Activated CD4-positive, alpha-beta T cell treated with anti-CD3 and anti-CD28 coated beads, Interleukin-2, Interleukin-4, amounts not matched to agents 100 ng/mL and 50 ng/mL, durations not matched to agents 16 hours and 8 hours (primary cell): ENCODE results near the gene GSG1L2.
A peak's percentile ranks its signal among the peaks of the same experiment; 100 is the strongest.
"Not testable (repeated sequence)": the region's sequence is repeated elsewhere in the genome, so short reads cannot be mapped to it uniquely, and the experiment has no call there.

Experiments
- DNase-seq: peaks from one replicate; pipeline ENCODE4 v3.0.0-alpha.2; 2020; ENCODE audit warnings: low spot score

The GSG1L2 gene

DNA sequence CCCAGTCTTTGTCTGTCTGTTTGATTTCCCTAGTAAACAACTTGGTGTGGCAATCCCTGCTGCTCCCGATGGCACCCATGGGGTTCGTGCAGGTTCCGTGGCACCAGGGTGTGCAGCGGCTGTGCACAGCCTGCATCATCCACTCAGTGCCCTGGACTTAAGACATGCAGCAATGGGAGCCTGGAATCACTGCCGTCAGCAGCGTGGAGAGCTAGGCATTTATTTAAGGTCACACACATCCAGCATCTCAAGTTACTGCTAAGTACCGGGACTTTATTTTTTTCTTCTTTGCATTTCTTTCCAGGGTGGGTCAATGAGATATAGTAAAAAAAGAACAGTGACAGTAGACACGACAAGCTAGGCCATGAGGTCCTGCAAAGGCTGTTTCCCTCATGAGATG lies 33.3 kb downstream of the GSG1L2 start:
- no peak for DNase-seq

DNA sequence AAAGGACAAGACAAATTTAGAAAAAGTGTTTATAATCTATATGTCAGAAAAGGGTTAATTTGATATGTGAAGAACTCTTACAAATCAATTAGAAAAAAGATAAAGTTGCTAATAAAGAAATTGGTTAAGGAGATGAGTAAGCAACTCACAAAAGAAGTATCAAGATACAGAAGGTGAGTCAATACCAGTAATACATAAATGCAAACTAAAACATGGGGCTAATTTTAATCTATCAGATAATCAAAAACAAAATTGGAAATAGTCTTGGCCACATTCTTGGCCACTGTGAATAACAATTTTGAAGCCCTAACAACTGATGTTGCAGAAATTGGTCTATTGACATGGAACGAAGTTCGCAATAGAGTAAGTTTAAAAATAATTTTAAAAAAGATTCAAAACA lies 37.3 kb downstream of the GSG1L2 start:
- no peak for DNase-seq

DNA sequence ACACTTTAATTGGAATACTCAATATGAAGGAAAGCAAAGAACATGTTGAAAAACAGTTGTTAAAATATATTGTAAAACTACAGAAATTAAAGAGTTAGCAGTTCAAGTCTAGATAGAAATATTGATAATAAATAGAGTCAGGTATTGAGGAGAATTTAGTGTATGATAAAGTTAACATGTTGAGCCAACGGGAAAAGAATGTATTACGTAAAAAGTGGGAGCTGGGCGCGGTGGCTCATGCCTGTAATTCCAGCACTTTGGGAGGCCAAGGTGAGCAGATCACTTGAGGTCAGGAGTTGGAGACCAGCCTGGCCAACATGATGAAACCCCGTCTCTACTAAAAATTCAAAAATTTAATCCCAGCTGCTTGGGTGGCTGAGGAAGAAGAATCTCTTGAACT lies 38.4 kb downstream of the GSG1L2 start:
- not testable (repeated sequence) for DNase-seq

DNA sequence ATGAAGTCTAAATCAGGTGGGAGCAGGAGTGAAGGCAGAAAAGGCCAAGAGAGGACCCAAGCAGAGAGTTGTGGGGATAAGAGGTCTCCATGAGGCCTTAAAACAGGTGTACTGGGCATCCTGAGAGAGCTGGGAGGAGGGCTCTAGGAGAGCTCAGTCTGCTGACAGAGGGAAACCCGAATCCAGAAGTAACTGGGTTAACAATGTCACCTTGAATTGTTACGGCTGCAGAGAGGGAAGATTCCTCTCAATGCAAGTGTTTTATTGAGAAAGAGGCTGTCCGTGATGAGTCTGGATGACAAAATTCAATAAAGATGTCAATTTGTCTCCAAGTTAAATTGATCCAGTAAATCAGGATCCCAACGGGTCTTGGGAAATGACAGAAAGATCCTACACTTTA lies 38.8 kb downstream of the GSG1L2 start:
- no peak for DNase-seq

DNA sequence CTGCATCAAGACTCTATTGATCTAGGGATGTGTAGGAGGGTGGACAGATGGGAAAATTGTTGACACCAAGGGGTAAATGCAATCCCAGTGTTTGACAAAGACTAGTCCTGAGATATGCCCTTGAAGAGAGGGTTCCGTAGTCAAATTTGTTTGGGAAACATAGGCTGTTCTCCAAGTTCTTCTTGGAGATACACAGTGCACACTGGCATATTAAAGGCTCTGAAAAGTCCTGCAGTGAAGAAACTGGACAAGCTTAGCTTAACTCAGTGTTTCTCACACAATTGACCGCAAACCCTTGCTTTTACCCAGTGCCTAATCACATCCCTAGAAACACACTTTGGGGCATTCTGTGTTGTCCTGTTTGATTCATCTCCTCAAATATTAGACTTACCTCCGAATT lies 41.3 kb downstream of the GSG1L2 start:
- DNase-seq: no peak

DNA sequence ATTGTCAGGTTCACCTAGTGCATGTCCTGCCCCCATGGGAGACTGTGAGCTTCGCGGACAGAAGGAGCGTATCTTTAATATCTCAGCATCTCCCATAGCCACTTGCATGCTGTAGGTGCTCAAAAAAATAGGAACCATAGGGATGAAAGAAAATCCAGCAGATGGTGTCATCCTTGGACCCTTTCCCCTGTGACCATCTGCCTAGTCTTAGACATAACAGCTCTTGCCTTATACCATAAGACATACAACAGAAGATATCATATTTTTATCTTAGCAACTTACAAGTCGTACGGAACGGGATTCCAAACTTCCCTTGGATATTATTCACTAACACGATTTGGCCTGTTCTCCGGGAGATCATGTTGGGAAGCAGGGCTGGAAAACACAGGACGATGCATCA lies 45.0 kb downstream of the GSG1L2 start:
- no peak for DNase-seq

DNA sequence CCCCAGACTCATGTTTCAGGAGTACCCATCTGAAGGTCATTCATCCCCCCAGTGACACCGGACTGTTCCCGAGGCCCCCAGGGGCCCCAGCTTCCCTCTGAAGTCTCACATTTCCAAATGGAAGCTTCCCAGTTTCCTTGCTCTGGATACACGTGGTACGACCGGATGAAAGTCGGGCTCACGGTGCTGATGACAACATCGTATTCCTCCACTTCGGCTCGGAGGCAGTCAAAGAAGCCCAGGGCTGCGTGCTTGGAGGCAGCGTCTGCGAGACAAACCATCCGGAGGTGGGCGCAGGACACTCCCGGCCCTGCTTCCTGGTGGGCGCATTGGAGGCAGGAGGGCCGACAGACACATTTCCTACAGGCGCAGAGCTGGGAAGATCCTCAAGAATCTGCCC lies 49.2 kb downstream of the GSG1L2 start:
- DNase-seq: no peak

DNA sequence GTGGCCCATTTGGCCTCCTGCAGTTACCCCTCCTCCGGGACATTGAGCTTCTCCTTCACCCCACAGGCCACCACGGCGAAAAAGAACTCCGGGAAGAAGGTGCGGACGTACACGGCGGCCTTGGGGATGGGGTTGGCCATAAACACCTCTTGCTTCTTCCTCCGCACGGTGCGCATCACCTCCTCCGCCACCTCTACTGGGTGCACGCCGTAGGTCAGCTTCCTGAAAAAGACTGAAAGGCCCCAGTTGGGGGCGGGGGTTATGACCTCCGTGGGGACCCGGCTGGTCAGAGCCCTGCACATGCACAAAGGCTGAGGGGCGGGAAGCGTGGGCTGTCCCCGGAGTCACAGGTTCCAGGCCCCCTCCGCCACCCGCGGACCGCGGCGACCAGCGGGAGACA lies 50.4 kb downstream of the GSG1L2 start:
- DNase-seq: no peak

DNA sequence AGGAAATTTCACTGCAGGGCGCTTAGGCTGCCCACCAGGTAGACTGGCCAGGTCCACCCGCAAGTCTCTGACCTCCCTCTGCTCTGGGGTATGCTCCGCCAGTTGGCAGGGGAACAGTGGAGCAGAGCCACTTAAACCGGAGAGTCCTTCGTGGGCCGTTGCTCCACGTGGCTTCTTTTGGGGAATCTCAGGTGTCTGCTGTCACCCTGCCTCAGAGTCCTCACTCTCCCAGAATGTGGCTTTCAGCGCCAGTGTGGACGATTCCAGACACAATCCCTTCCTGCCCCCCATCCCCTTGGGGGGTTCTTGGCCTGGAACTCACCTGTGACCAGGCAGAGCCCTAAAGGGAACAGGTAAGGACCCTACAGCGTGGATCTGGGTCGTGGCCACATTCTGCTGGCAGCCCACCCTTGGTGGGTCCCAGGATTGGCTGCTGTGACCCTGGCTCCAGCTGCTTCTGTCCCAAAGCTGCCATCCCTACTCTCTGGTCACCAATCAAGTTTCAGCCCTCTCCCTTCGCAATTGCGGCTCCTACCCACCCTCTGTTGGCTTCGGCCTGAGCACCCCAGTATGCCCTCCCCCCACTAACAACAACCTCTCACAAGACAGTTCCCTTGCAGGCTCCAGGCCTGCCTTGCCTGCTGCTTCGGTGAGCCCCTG lies 52.7 kb downstream of the GSG1L2 start:
- no peak for DNase-seq

DNA sequence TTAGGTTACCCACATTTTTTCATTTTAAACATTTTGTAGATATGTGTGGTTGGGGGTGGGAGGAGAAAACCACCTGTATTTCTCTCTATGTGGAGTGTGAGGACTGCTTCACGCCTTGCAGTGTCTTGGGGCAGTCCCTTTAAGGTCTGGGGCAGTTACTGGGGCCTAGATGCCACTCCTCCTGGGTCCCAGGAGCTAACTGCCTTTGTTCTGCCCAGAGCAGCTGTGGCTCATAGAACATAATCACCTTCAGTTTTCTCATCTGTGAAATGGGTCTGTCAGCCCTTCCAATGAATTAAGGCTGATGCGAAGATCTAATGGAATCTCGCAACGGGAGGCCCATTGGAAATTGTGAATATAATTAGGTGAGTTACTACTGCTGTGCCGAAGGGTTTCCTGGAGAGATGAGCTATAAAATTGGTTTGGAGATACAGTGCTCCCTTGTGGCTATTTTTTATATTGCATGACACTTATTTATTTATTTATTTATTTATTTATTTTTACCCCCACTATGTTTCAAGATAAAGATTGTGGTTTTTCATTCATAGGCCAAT lies 53.4 kb downstream of the GSG1L2 start:
- DNase-seq: peak; percentile 20

DNA sequence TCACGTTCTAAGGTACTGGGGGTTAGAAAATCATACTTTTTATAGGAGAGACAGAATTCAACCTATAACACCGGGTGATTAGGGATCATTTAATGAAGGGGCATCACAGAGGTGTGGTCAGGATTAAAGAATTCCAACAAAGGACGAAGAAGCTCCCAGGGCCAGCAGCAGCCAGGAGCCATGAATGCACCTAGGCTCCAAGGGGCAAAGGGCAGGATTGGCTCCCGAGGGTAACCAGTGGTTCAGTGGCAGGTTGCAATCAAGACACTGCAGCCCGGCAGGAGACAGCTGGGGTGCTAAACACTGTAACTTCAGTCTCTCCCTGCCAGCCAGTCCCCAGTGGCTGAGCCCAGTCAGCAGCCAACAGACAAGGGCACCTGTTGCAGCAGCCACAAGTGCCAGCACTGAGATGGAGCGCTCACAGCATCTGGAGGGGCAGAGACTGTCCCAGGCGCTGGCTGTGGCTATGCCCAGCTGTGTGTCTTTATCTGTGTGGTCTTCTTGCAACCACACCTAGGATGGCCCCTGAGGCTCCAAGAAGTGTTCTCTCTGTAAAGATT lies 54.4 kb downstream of the GSG1L2 start:
- no peak for DNase-seq

DNA sequence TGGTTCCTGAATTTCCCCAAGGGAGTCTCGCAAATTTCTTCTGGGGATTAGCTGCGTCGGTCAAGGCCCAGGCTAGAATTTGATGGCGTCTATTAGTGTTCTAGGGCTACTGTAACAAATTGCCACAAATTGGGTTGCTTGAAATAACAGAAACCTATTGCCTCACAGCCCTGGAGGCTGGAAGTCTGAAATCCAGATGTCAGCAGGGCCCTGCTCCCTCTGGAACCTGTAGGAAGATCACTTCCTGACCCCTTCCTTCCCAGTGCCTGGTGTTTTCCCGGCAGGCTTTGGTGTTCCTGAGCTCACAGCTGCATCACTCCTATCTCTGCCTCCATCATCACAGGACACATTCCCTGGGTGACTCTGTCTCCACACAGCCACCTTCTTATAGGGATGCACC lies 54.9 kb downstream of the GSG1L2 start:
- DNase-seq: no peak

DNA sequence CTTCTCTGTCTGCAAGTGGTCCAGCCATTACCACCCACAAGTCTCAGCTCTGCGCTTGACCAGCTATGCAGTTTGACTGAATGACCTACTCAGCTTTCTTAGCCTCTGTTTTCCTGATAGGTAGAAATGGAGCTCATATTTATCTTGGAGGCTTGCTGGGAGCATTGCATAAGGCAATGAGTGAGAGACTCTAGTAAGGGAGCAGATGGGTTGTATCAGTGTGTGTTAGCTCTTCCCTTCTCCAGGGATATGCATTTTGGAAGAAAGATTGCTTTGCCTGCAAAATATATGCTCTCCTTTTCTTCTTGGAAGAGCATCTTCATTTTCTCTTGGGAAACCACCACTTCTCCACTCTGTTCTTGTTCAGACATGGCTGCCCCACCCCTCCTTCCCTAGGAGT lies 56.6 kb downstream of the GSG1L2 start:
- DNase-seq: no peak

DNA sequence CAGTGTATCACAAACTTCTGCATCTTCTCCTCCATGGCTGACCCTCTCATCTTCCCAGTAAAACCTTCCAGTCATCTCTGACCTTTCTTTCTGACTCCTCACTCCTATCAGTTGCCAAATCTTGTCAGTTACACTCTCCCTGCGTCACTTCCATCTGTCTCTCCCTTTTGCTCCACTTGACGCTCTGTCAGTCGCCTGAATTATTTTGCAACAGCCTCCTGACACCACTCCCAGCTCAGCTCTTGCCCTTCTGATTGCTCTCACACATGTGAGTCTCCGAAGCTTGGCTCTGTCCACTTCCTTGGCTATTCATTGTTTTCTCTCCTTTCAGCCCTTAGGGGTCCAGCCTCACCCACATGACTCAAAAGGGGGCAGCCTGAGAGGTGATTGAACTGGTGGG lies 58.2 kb downstream of the GSG1L2 start:
- DNase-seq: peak; percentile 30

DNA sequence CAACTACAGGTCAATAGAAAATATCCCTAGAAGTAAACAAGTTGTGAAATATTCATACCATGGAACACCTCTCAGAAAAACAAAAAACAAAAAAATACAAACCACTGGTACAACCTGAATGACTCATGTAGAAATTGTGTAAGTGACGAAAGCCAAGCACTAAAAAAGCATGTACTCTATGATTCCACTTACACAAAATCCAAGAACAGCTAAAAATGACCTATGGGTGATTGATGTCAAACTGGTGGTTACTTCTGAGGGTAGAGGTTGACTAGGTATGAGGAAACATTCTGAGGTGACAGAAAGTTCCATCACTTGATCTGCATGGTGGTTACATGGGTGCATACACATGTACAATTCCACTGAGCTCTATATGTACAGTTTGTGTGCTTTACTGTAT lies 61.6 kb downstream of the GSG1L2 start:
- peak; percentile 11 for DNase-seq

DNA sequence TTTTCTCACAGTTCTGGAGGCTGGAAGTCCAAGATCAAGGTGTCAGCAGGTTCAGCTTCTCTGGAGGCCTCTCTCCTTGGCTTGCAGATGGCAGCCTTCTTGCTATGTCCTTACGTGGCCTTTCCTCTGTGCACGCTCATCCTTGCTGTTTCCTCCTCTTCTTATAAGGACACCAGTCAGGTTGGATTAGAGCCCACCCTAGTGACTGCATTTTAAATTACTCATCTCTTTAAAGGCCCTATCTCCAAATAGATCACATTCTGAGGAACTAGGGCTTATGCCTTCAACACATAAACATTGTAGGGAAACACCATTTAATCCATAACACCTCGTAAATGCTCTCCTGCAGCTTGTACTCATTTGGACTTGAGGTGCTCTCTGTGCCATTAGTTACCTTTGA lies 66.8 kb downstream of the GSG1L2 start:
- DNase-seq: no peak
